Heart left ventricle (tissue), 16 donors: Measurements from ENCODE around the gene TAC3. TPM values are rescaled to one million over a fixed set of nuclear protein-coding genes. Genes with fewer than 3 reads are reported as not detected.
A peak's percentile ranks its signal among the peaks of the same experiment; 100 is the strongest.

Experiments
- ATAC-seq, 4 donors: fragments of 200-7000 bp; cut with Tn5 transposase; one replicate each; pipeline ENCODE4 v1.9.1; 2020 to 2022; ENCODE audit warnings: moderate library complexity in 4 of 4, mild to moderate bottlenecking in 3 of 4, moderate number of reproducible peaks in 1 of 4
- DNase-seq, 5 donors: peaks; one replicate each; pipeline ENCODE4 v3.0.0-alpha.2; 2020
- H3K27ac ChIP-seq, 12 donors: fragments of 200-600 bp; sonication (generic) in 4 of 12; one replicate each; pipeline versions ENCODE4 v1.5.0 to v1.8.0; 2016 to 2022; ENCODE audit warnings: mild to moderate bottlenecking in 2 of 12
- H3K27me3 ChIP-seq, 9 donors: fragments of 200-600 bp; sonication (generic) in 2 of 9; one replicate each; pipeline versions ENCODE4 v1.5.1 to v1.8.0; 2016 to 2022; ENCODE audit warnings: mild to moderate bottlenecking in 3 of 9
- H3K36me3 ChIP-seq, 9 donors: fragments of 200-600 bp; sonication (generic) in 2 of 9; one replicate each; pipeline versions ENCODE4 v1.5.0 to v1.8.0; 2018 to 2022; ENCODE audit warnings: mild to moderate bottlenecking in 2 of 9
- H3K4me1 ChIP-seq, 12 donors: fragments of 200-600 bp; sonication (generic) in 4 of 12; one replicate each; pipeline versions ENCODE4 v1.5.0 to v1.8.0; 2016 to 2022; ENCODE audit warnings: mild to moderate bottlenecking in 3 of 12
- H3K4me3 ChIP-seq, 12 donors: fragments of 200-600 bp; sonication (generic) in 4 of 12; one replicate each; pipeline versions ENCODE4 v1.5.0 to v1.8.0; 2017 to 2022; ENCODE audit warnings: mild to moderate bottlenecking in 9 of 12, moderate library complexity in 4 of 12
- H3K9me3 ChIP-seq, 12 donors: fragments of 200-600 bp; sonication (generic) in 4 of 12; one replicate each; pipeline versions ENCODE4 v1.5.0 to v1.8.0; 2016 to 2022; ENCODE audit warnings: mild to moderate bottlenecking in 1 of 12
- CTCF ChIP-seq, 12 donors: fragments of 200-600 bp; sonication (generic) in 4 of 12; IDR thresholded peaks; one replicate each; pipeline versions ENCODE4 v1.5.0 to v1.8.0; 2018 to 2022; ENCODE audit warnings: antibody characterized with exemption in 12 of 12, mild to moderate bottlenecking in 5 of 12
- POLR2A ChIP-seq, 2 donors: fragments of 450-650 bp; IDR thresholded peaks; one replicate each; pipeline ENCODE4 v1.6.1; 2017; ENCODE audit warnings: antibody characterized with exemption in 2 of 2, mild to moderate bottlenecking in 2 of 2, moderate library complexity in 2 of 2
- WGBS, 4 donors: extraction: QIAGEN DNeasy Blood & Tissue Kit in 2 of 4; methylation state at CpG; one replicate each; pipeline versions ENCODE4 v1.1.5 to v1.1.7; 2013 to 2018; 5-methylcytosine and 5-hydroxymethylcytosine counted together
- intact Hi-C, 10 donors: fragments of 100-400 bp; cut with DNase I; formaldehyde crosslinking; loops; one replicate each; pipeline versions ENCODE4 v1.11.1 to v1.14.2; 2022
- polyA plus RNA-seq, 2 donors: library from polyadenylated mRNA; stranded (reverse); fragments of 200-250 nt; gene quantifications; one replicate each; pipeline ENCODE4 v1.2.3, GENCODE V29; 2013
- total RNA-seq, 9 donors: library from RNA; depleted of rRNA in 2 of 9; stranded (reverse); fragments of >200 nt in 2 of 9; fragmentation: NEBNext Ultra II Directional in 3 of 9; extraction: Animal tissue kit (Norgen Biotek cat#: 25700) in 3 of 9; gene quantifications; one replicate each; pipeline versions ENCODE4 v1.1.0 to v1.2.4, GENCODE V29; 2016 to 2023
- donor health status: ischemic (EF 13 %, LVEDD 7.1; RV severe dilation, severe dysfunction).
- donor health status: healthy with polysubstance abuse.
- donor health status: DM: no; HTN: yes; CAD: no.
- donor health status: DM: no; HTN: no; CAD: no.
- donor health status: ischemic (EF 25% LVEDD 6.9; RV normal size, moderate dysfunction).
- donor health status: ischemic (EF 25% LVEDD 5.7; RV mildly dilated, moderate dysfunction).
- donor health status: healthy.
- donor health status: DM: yes; HTN: yes; CAD: no.
- donor health status: ischemic (EF 35%, LVEDD 5.7; RV mildly dilated, moderate dysfunction).
- donor health status: nonischemic (EF 11% LVEDD 7.7; RV severe dilation, severe dysfunction).
- donor health status: DM: yes; HTN: yes; CAD: no.
- donor health status: PGD.
- donor health status: ischemic (EF 29% LVEDD 5.4; RV normal size, mild dysfunction).
- donor health status: nonischemic (EF 23%, LVEDD 6.1; RV moderate dilation, normal function).

TAC3 gene
- total and polyA plus RNA-seq, 11 donors: not detected

- no peak for DNase-seq
- intact Hi-C loops: no loop called here
- Histone ChIP-seq H3K36me3 (no peaks in the 10 kb centered on the region), H3K27ac (no peak overlapping the region), H3K4me1 (peaks cover 0 to 4% (median 0%) of the 10 kb centered on the region in 12 donors), H3K9me3 (no peaks in the 10 kb centered on the region), H3K4me3 (no peak overlapping the region), H3K27me3 (peaks cover 0 to 10% (median 0%) of the 10 kb centered on the region in 9 donors)
- ATAC-seq: peak in 1 of 4 donors; percentile 37
- no peak for TF ChIP-seq CTCF (IDR thresholded peaks at IDR 0.05)
- no peak for TF ChIP-seq POLR2A (IDR thresholded peaks at IDR 0.05)
- 47 to 64% (median 61%) methylated on average over 2 of the region's 2 CpGs for WGBS, 4 donors
These were observed 24.4 kb upstream of the TAC3 start for GRCh38 chr12:57040750-57041149.

- intact Hi-C loops: no loop called here
- H3K27ac ChIP-seq: no peak overlapping the region
- no peak for TF ChIP-seq CTCF (IDR thresholded peaks at IDR 0.05)
- TF ChIP-seq POLR2A (IDR thresholded peaks at IDR 0.05): no peak
- H3K27me3 ChIP-seq: peaks cover 0 to 7% (median 0%) of the 10 kb centered on the region in 9 donors
- DNase-seq (no peak), ATAC-seq (no peak)
- WGBS, 4 donors: 89 to 94% (median 90%) methylated on average over 4 of the region's 4 CpGs
- H3K4me3 ChIP-seq: no peak overlapping the region
- no peaks in the 10 kb centered on the region for H3K4me1 ChIP-seq
- no peaks in the 10 kb centered on the region for H3K9me3 ChIP-seq
- H3K36me3 ChIP-seq: no peaks in the 10 kb centered on the region
These were observed 23.9 kb upstream of the TAC3 start for GRCh38 chr12:57040211-57040610.

- H3K27me3 ChIP-seq: peaks cover 0 to 7% (median 0%) of the 10 kb centered on the region in 9 donors
- no peaks in the 10 kb centered on the region for H3K9me3 ChIP-seq
- H3K4me3 ChIP-seq: no peak overlapping the region
- H3K4me1 ChIP-seq: no peaks in the 10 kb centered on the region
- TF ChIP-seq POLR2A (IDR thresholded peaks at IDR 0.05) (no peak), CTCF (IDR thresholded peaks at IDR 0.05) (no peak)
- no peaks in the 10 kb centered on the region for H3K36me3 ChIP-seq
- ATAC-seq (no peak), DNase-seq (no peak)
- 67 to 72% (median 69%) methylated on average over 9 of the region's 9 CpGs for WGBS, 4 donors
- no peak overlapping the region for H3K27ac ChIP-seq
- intact Hi-C loops: no loop called here
These were observed 22.9 kb upstream of the TAC3 start for GRCh38 chr12:57039016-57039798.

- Histone ChIP-seq H3K4me3 (no peak overlapping the region), H3K36me3 (no peaks in the 10 kb centered on the region), H3K27ac (no peak overlapping the region), H3K4me1 (no peaks in the 10 kb centered on the region), H3K9me3 (no peaks in the 10 kb centered on the region), H3K27me3 (peaks cover 0 to 6% (median 0%) of the 10 kb centered on the region in 9 donors)
- TF ChIP-seq POLR2A (IDR thresholded peaks at IDR 0.05) (no peak), CTCF (IDR thresholded peaks at IDR 0.05) (no peak)
- intact Hi-C loops: no loop called here
- 58 to 70% (median 64%) methylated on average over 3 of the region's 3 CpGs for WGBS, 4 donors
- ATAC-seq (no peak), DNase-seq (no peak)
These were observed 20.9 kb upstream of the TAC3 start for GRCh38 chr12:57037264-57037663.
